GM21576 (cell line): ENCODE measurements around the gene NFX1.

ENCODE experiments used
- ATAC-seq: cut with Tn5 transposase; IDR thresholded peaks from one replicate; pipeline ENCODE4 v1.9.1; 2021; ENCODE audit warnings: mild to moderate bottlenecking, moderate library complexity; ENCODE audit not compliant: unreplicated experiment

The NFX1 gene

GRCh38 chr9:33290247-33291030 is at the start of gene NFX1:
TSS of gene NFX1 (plus strand) at chr9:33290516. CDS start at chr9:33290573, 57 bp downstream.
- peak; percentile 82 for ATAC-seq

- ATAC-seq: no peak
Observed at GRCh38 chr9:33241298-33241697, 49.0 kb upstream of the NFX1 start.

GRCh38 chr9:33242609-33243134 is 47.6 kb upstream of the NFX1 start:
- ATAC-seq: no peak

GRCh38 chr9:33244137-33244784 is 46.1 kb upstream of the NFX1 start:
- no peak for ATAC-seq

GRCh38 chr9:33245341-33245740 is 45.0 kb upstream of the NFX1 start:
- no peak for ATAC-seq

GRCh38 chr9:33246269-33246860 is 44.0 kb upstream of the NFX1 start:
- no peak for ATAC-seq

GRCh38 chr9:33248606-33249005 is 41.7 kb upstream of the NFX1 start:
- ATAC-seq: peak; percentile 5

- peak; percentile 61 for ATAC-seq
Observed at GRCh38 chr9:33249087-33249658, 41.1 kb upstream of the NFX1 start.

- no peak for ATAC-seq
Observed at GRCh38 chr9:33249983-33250382, 40.3 kb upstream of the NFX1 start.

- no peak for ATAC-seq
Observed at GRCh38 chr9:33250458-33250995, 39.8 kb upstream of the NFX1 start.

GRCh38 chr9:33254211-33254610 is 36.1 kb upstream of the NFX1 start:
- no peak for ATAC-seq

- no peak for ATAC-seq
Observed at GRCh38 chr9:33255014-33255413, 35.3 kb upstream of the NFX1 start.

- ATAC-seq: no peak
Observed at GRCh38 chr9:33255471-33255870, 34.8 kb upstream of the NFX1 start.

GRCh38 chr9:33256236-33256635 is 34.1 kb upstream of the NFX1 start:
- no peak for ATAC-seq

- no peak for ATAC-seq
Observed at GRCh38 chr9:33257276-33257675, 33.0 kb upstream of the NFX1 start.

- no peak for ATAC-seq
Observed at GRCh38 chr9:33260372-33260771, 29.9 kb upstream of the NFX1 start.

GRCh38 chr9:33263131-33264002 is 26.9 kb upstream of the NFX1 start:
- ATAC-seq: peak; percentile 8

GRCh38 chr9:33264003-33264472 is 26.3 kb upstream of the NFX1 start:
- peak; percentile 30 for ATAC-seq

- peak; percentile 84 for ATAC-seq
Observed at GRCh38 chr9:33264473-33265177, 25.7 kb upstream of the NFX1 start, which contains the start of the genes BAG1 and CHMP5. TSS of gene BAG1 (minus strand) at chr9:33264708. TSS of gene CHMP5 (plus strand) at chr9:33265049. CDS start at chr9:33265079, 30 bp downstream.
